ENCODE results near the gene PAX5.

PAX5 gene

GRCh38 chr9:36902861-36903524, 131.1 kb downstream of the PAX5 start:
- H3K27me3 ChIP-seq (ENCODE audit: control insufficient read depth in 3 of 3, insufficient read depth in 3 of 3, low read depth in 1 of 3, low read length in 3 of 3) = no peaks in the 10 kb centered on the region

GRCh38 chr9:36902080-36902716, 131.9 kb downstream of the PAX5 start:
- Histone ChIP-seq H3K4me3 (ENCODE audit: low read length in 2 of 2) (no peak overlapping the region), H3K14ac (ENCODE audit: low read length) (no peak overlapping the region), H2BK120ac (ENCODE audit: low read depth, low read length) (no peak overlapping the region), H3K23ac (ENCODE audit: low read depth, low read length, poor library complexity) (no peak overlapping the region), H2BK15ac (ENCODE audit: low read length) (no peak overlapping the region), H4K8ac (ENCODE audit: low read depth, low read length) (no peak overlapping the region), H2BK5ac (ENCODE audit: low read length) (no peak overlapping the region), H3K9me3 (replicated peaks in 1 of 2; ENCODE audit: control insufficient read depth in 2 of 2, insufficient read depth in 1 of 2, low read depth in 1 of 2, low read length in 2 of 2) (no peaks in the 10 kb centered on the region), H2BK12ac (ENCODE audit: low read length) (no peak overlapping the region), H3K9ac (ENCODE audit: low read depth, low read length, poor library complexity) (no peak overlapping the region), H3K4ac (ENCODE audit: low read length) (no peak overlapping the region), H3K4me1 (ENCODE audit: control insufficient read depth in 2 of 2, insufficient read depth in 1 of 2, low read depth in 1 of 2, low read length in 2 of 2) (peaks cover 0 to 1% of the 10 kb centered on the region in 2 donors), H4K91ac (ENCODE audit: low read depth, low read length, poor library complexity) (no peak overlapping the region), H3K27ac (replicated peaks; ENCODE audit: low read length) (no peak overlapping the region), H3K4me2 (ENCODE audit: insufficient read depth, low read length, poor library complexity, severe bottlenecking) (no peak overlapping the region), H3K36me3 (replicated peaks in 1 of 2; ENCODE audit: control insufficient read depth in 2 of 2, insufficient read depth in 2 of 2, low read length in 2 of 2) (peaks cover 0 to 39% of the 10 kb centered on the region in 2 donors), H2AK5ac (ENCODE audit: low read depth, low read length) (no peak overlapping the region), H2AFZ (ENCODE audit: low read length) (no peak overlapping the region), H3K27me3 (ENCODE audit: control insufficient read depth in 3 of 3, insufficient read depth in 3 of 3, low read depth in 1 of 3, low read length in 3 of 3) (no peaks in the 10 kb centered on the region), H3K79me1 (ENCODE audit: low read depth, low read length) (no peaks in the 10 kb centered on the region), H3K18ac (ENCODE audit: low read length) (no peak overlapping the region)
- no peak for DNase-seq (ENCODE audit: low spot score)
- WGBS, 2 donors (ENCODE audit: extremely low coverage in 2 of 2, insufficient read length in 2 of 2, insufficient replicate concordance in 1 of 2) = no CpG with 5 or more reads among the region's 8 CpGs

More at GRCh38 chr9:36902861-36903524, 131.1 kb downstream of the PAX5 start:
- WGBS, 2 donors (ENCODE audit: extremely low coverage in 2 of 2, insufficient read length in 2 of 2, insufficient replicate concordance in 1 of 2) = no CpG with 5 or more reads among the region's 5 CpGs
- Histone ChIP-seq H3K9ac (ENCODE audit: low read depth, low read length, poor library complexity) (no peak overlapping the region), H3K27ac (replicated peaks; ENCODE audit: low read length) (no peak overlapping the region), H3K36me3 (replicated peaks in 1 of 2; ENCODE audit: control insufficient read depth in 2 of 2, insufficient read depth in 2 of 2, low read length in 2 of 2) (peaks cover 0 to 36% of the 10 kb centered on the region in 2 donors), H3K9me3 (replicated peaks in 1 of 2; ENCODE audit: control insufficient read depth in 2 of 2, insufficient read depth in 1 of 2, low read depth in 1 of 2, low read length in 2 of 2) (no peaks in the 10 kb centered on the region), H3K23ac (ENCODE audit: low read depth, low read length, poor library complexity) (no peak overlapping the region), H3K14ac (ENCODE audit: low read length) (no peak overlapping the region), H4K8ac (ENCODE audit: low read depth, low read length) (no peak overlapping the region), H4K91ac (ENCODE audit: low read depth, low read length, poor library complexity) (no peak overlapping the region), H2AFZ (ENCODE audit: low read length) (no peak overlapping the region), H3K79me1 (ENCODE audit: low read depth, low read length) (no peaks in the 10 kb centered on the region), H3K18ac (ENCODE audit: low read length) (no peak overlapping the region), H2BK15ac (ENCODE audit: low read length) (no peak overlapping the region), H3K4ac (ENCODE audit: low read length) (no peak overlapping the region), H3K4me2 (ENCODE audit: insufficient read depth, low read length, poor library complexity, severe bottlenecking) (no peak overlapping the region), H2BK120ac (ENCODE audit: low read depth, low read length) (no peak overlapping the region), H3K4me3 (ENCODE audit: low read length in 2 of 2) (no peak overlapping the region), H2AK5ac (ENCODE audit: low read depth, low read length) (no peak overlapping the region), H2BK12ac (ENCODE audit: low read length) (no peak overlapping the region), H2BK5ac (ENCODE audit: low read length) (no peak overlapping the region), H3K4me1 (ENCODE audit: control insufficient read depth in 2 of 2, insufficient read depth in 1 of 2, low read depth in 1 of 2, low read length in 2 of 2) (no peaks in the 10 kb centered on the region)
- no peak for DNase-seq (ENCODE audit: low spot score)

GRCh38 chr9:36901528-36901927, 132.5 kb downstream of the PAX5 start:
- no peak overlapping the region for H2BK12ac ChIP-seq (ENCODE audit: low read length)
- no peak overlapping the region for H2BK120ac ChIP-seq (ENCODE audit: low read depth, low read length)
- H4K8ac ChIP-seq (ENCODE audit: low read depth, low read length) = no peak overlapping the region
- no peaks in the 10 kb centered on the region for H3K9me3 ChIP-seq (replicated peaks in 1 of 2; ENCODE audit: control insufficient read depth in 2 of 2, insufficient read depth in 1 of 2, low read depth in 1 of 2, low read length in 2 of 2)
- no peaks in the 10 kb centered on the region for H3K27me3 ChIP-seq (ENCODE audit: control insufficient read depth in 3 of 3, insufficient read depth in 3 of 3, low read depth in 1 of 3, low read length in 3 of 3)
- H3K27ac ChIP-seq (replicated peaks; ENCODE audit: low read length) = no peak overlapping the region
- H3K4me3 ChIP-seq (ENCODE audit: low read length in 2 of 2) = no peak overlapping the region
- H3K4me1 ChIP-seq (ENCODE audit: control insufficient read depth in 2 of 2, insufficient read depth in 1 of 2, low read depth in 1 of 2, low read length in 2 of 2) = peaks cover 0 to 1% of the 10 kb centered on the region in 2 donors
- peaks cover 0 to 43% of the 10 kb centered on the region in 2 donors for H3K36me3 ChIP-seq (replicated peaks in 1 of 2; ENCODE audit: control insufficient read depth in 2 of 2, insufficient read depth in 2 of 2, low read length in 2 of 2)
- no peak overlapping the region for H3K14ac ChIP-seq (ENCODE audit: low read length)
- H3K4ac ChIP-seq (ENCODE audit: low read length) = no peak overlapping the region
- H4K91ac ChIP-seq (ENCODE audit: low read depth, low read length, poor library complexity) = no peak overlapping the region
- H3K23ac ChIP-seq (ENCODE audit: low read depth, low read length, poor library complexity) = no peak overlapping the region
- no peak overlapping the region for H3K4me2 ChIP-seq (ENCODE audit: insufficient read depth, low read length, poor library complexity, severe bottlenecking)
- no CpG with 5 or more reads among the region's 7 CpGs for WGBS, 2 donors (ENCODE audit: extremely low coverage in 2 of 2, insufficient read length in 2 of 2, insufficient replicate concordance in 1 of 2)
- no peak overlapping the region for H2AK5ac ChIP-seq (ENCODE audit: low read depth, low read length)
- no peak overlapping the region for H2BK15ac ChIP-seq (ENCODE audit: low read length)
- H3K79me1 ChIP-seq (ENCODE audit: low read depth, low read length) = no peaks in the 10 kb centered on the region
- no peak overlapping the region for H2AFZ ChIP-seq (ENCODE audit: low read length)
- H3K18ac ChIP-seq (ENCODE audit: low read length) = no peak overlapping the region
- no peak overlapping the region for H2BK5ac ChIP-seq (ENCODE audit: low read length)
- DNase-seq (ENCODE audit: low spot score) = no peak
- no peak overlapping the region for H3K9ac ChIP-seq (ENCODE audit: low read depth, low read length, poor library complexity)

- no CpG with 5 or more reads among the region's 6 CpGs for WGBS, 2 donors (ENCODE audit: extremely low coverage in 2 of 2, insufficient read length in 2 of 2, insufficient replicate concordance in 1 of 2)
- H4K91ac ChIP-seq (ENCODE audit: low read depth, low read length, poor library complexity) = peak overlapping the region; percentile 16
- no peak overlapping the region for H2BK120ac ChIP-seq (ENCODE audit: low read depth, low read length)
- H3K9ac ChIP-seq (ENCODE audit: low read depth, low read length, poor library complexity) = no peak overlapping the region
- H3K18ac ChIP-seq (ENCODE audit: low read length) = no peak overlapping the region
- no peaks in the 10 kb centered on the region for H3K27me3 ChIP-seq (ENCODE audit: control insufficient read depth in 3 of 3, insufficient read depth in 3 of 3, low read depth in 1 of 3, low read length in 3 of 3)
- no peak overlapping the region for H4K8ac ChIP-seq (ENCODE audit: low read depth, low read length)
- H3K14ac ChIP-seq (ENCODE audit: low read length) = no peak overlapping the region
- H3K4me1 ChIP-seq (ENCODE audit: control insufficient read depth in 2 of 2, insufficient read depth in 1 of 2, low read depth in 1 of 2, low read length in 2 of 2) = peaks cover 0 to 1% of the 10 kb centered on the region in 2 donors
- no peak overlapping the region for H2AFZ ChIP-seq (ENCODE audit: low read length)
- H3K79me1 ChIP-seq (ENCODE audit: low read depth, low read length) = no peaks in the 10 kb centered on the region
- H3K4me2 ChIP-seq (ENCODE audit: insufficient read depth, low read length, poor library complexity, severe bottlenecking) = no peak overlapping the region
- H3K4ac ChIP-seq (ENCODE audit: low read length) = no peak overlapping the region
- no peak overlapping the region for H3K4me3 ChIP-seq (ENCODE audit: low read length in 2 of 2)
- no peak overlapping the region for H2AK5ac ChIP-seq (ENCODE audit: low read depth, low read length)
- H3K9me3 ChIP-seq (replicated peaks in 1 of 2; ENCODE audit: control insufficient read depth in 2 of 2, insufficient read depth in 1 of 2, low read depth in 1 of 2, low read length in 2 of 2) = no peaks in the 10 kb centered on the region
- H2BK12ac ChIP-seq (ENCODE audit: low read length) = no peak overlapping the region
- H2BK5ac ChIP-seq (ENCODE audit: low read length) = no peak overlapping the region
- H3K36me3 ChIP-seq (replicated peaks in 1 of 2; ENCODE audit: control insufficient read depth in 2 of 2, insufficient read depth in 2 of 2, low read length in 2 of 2) = peaks cover 0 to 46% of the 10 kb centered on the region in 2 donors
- H2BK15ac ChIP-seq (ENCODE audit: low read length) = no peak overlapping the region
- no peak for DNase-seq (ENCODE audit: low spot score)
- H3K27ac ChIP-seq (replicated peaks; ENCODE audit: low read length) = no peak overlapping the region
- no peak overlapping the region for H3K23ac ChIP-seq (ENCODE audit: low read depth, low read length, poor library complexity)
Measured at GRCh38 chr9:36900856-36901220, 133.2 kb downstream of the PAX5 start.
